ENCODE results near the gene KCND3. TPM values are rescaled to one million over a fixed set of nuclear protein-coding genes. Genes with fewer than 3 reads are reported as not detected.

The KCND3 gene
- total and polyA plus RNA-seq, 4 donors = 1.0 to 27.1 (median 6.1) TPM

DNA sequence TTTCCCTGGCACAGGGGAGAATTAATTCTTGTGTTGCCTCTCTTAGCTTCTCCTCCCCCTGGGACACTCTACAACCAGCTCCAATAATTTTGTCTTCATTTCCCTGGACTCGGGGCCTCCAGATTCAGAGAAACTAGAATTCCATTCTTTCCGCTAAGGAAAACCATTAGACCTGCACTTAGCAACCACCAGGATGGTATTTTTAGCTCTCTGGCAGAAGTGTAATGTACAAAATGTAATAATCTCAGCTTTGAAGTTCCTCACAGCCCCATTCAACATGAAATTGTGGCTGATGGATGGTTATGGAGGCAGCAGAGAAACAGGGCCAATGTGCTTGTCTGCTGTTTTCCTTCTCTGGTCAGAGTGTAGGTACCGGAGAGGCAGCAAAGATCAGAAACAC, 113.8 kb downstream of the KCND3 start (continued):
- TF ChIP-seq, protein P1, sequence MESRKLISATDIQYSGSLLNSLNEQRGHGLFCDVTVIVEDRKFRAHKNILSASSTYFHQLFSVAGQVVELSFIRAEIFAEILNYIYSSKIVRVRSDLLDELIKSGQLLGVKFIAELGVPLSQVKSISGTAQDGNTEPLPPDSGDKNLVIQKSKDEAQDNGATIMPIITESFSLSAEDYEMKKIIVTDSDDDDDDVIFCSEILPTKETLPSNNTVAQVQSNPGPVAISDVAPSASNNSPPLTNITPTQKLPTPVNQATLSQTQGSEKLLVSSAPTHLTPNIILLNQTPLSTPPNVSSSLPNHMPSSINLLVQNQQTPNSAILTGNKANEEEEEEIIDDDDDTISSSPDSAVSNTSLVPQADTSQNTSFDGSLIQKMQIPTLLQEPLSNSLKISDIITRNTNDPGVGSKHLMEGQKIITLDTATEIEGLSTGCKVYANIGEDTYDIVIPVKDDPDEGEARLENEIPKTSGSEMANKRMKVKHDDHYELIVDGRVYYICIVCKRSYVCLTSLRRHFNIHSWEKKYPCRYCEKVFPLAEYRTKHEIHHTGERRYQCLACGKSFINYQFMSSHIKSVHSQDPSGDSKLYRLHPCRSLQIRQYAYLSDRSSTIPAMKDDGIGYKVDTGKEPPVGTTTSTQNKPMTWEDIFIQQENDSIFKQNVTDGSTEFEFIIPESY (IDR thresholded peaks at IDR 0.05) = no peak
- TF ChIP-seq CTCF (IDR thresholded peaks at IDR 0.05; ENCODE audit: low read depth, low read length, missing input control) = no peak
- no peak for TF ChIP-seq JUND (IDR thresholded peaks at IDR 0.05)
- TF ChIP-seq NR2F2 (IDR thresholded peaks at IDR 0.05) = no peak
- TF ChIP-seq SP1 (IDR thresholded peaks at IDR 0.05) = no peak
- TF ChIP-seq RAD21 (IDR thresholded peaks at IDR 0.05) = no peak
- TF ChIP-seq RXRA (IDR thresholded peaks at IDR 0.05) = no peak

GRCh38 chr1:111873460-111874030, 115.9 kb downstream of the KCND3 start:
- 86% methylated on average over 5 of the region's 5 CpGs for WGBS
- Histone ChIP-seq H3K36me3 (ENCODE audit: control insufficient read depth in 4 of 4, insufficient read depth in 3 of 4, low read depth in 1 of 4, low read length in 3 of 4) (no peaks in the 10 kb centered on the region), H3K27me3 (ENCODE audit: control insufficient read depth in 4 of 4, insufficient read depth in 4 of 4, low read length in 3 of 4) (no peaks in the 10 kb centered on the region), H3K4me3 (ENCODE audit: low read depth in 1 of 3, low read length in 3 of 3) (no peak overlapping the region), H3K9ac (ENCODE audit: low read depth in 1 of 2, low read length in 2 of 2) (no peak overlapping the region), H3K9me3 (ENCODE audit: control insufficient read depth in 4 of 4, low read length in 3 of 4) (no peaks in the 10 kb centered on the region), H3K4me1 (ENCODE audit: control insufficient read depth in 4 of 4, insufficient read depth in 4 of 4, low read length in 3 of 4) (peaks cover 2 to 8% (median 5%) of the 10 kb centered on the region in 4 donors), H3K27ac (ENCODE audit: low read depth in 1 of 2, low read length in 2 of 2) (no peak overlapping the region)
- TF ChIP-seq YY1 (IDR thresholded peaks at IDR 0.05) (no peak), CTCF (IDR thresholded peaks at IDR 0.05; ENCODE audit: low read depth, low read length, missing input control) (no peak), REST (IDR thresholded peaks at IDR 0.05) (no peak), NR2F2 (IDR thresholded peaks at IDR 0.05) (no peak), FOXA1 (IDR thresholded peaks at IDR 0.05) (no peak), HNF4G (IDR thresholded peaks at IDR 0.05) (no peak), ATF3 (IDR thresholded peaks at IDR 0.05) (no peak), JUND (IDR thresholded peaks at IDR 0.05) (no peak), TAF1 (conservative IDR thresholded peaks at IDR 0.05) (no peak), SP1 (IDR thresholded peaks at IDR 0.05) (no peak), FOXA2 (IDR thresholded peaks at IDR 0.05) (no peak)
- TF ChIP-seq, protein P1 (IDR thresholded peaks at IDR 0.05) = no peak
- no peak for DNase-seq (ENCODE audit: low spot score)
